NK-92 treated with Interleukin-12 subunit alpha and Interleukin-12 subunit beta, amount 100 ng/mL, for 24 hours (cell line): ENCODE measurements around the gene CENPT.

Experiments
- DNase-seq: peaks from one replicate; lab custom pipeline; 2025; lab: John Stamatoyannopoulos, UW

CENPT gene

GRCh38 chr16:67847064-67847861 lies at the start of gene CENPT:
TSS of gene CENPT (minus strand) at chr16:67847693. CDS start at chr16:67833859, 13,834 bp downstream.
- no peak for DNase-seq

DNA sequence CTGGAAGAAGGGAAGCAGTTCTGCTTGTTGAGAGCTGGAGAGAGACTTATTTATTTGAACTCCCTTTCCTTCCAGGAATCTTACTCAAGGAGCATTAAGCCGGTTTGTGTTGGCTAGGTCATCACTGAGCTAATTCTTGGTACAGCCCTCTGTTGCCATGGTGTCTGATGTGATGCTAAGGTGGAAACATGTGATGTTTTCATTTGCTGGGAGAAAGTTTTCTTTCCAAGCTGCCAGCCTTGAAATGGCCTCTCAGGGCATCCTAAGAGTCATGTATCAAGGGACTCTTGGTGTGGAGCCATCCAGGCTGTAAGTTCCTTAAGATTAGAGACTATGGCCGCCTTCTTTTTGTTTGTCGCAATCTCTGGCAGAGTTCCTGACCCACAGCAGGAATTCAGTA lies 49.7 kb upstream of the CENPT start:
- DNase-seq = no peak

GRCh38 chr16:67893743-67894399 lies 46.4 kb upstream of the CENPT start:
- no peak for DNase-seq

GRCh38 chr16:67892899-67893742 lies 45.6 kb upstream of the CENPT start, which contains the start of gene PSKH1:
TSS of gene PSKH1 (plus strand) at chr16:67893254. CDS start at chr16:67908750, 15,496 bp downstream.
- peak; percentile 90 for DNase-seq

- DNase-seq = no peak
These were observed 44.9 kb upstream of the CENPT start for GRCh38 chr16:67892375-67892774.

DNA sequence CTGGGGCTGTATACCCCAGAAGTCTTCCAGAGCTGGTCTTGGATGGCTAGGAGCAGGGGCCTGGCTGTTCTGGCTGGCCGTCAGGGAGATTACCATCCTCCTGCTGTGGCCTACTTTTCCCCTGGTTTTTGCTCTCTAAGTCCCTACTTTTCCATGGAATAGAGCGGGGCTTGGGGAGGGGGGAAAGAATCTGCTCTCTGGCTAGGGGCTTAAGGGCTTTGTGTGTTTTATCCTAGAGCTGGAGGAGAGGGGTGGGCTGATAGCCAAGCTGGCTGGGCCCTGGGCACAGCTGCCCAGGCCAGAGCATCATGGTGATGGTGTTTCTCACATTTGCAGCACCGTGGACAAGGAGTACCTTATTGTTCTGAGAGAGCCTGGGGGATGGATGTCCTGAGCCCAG lies 40.8 kb upstream of the CENPT start:
- no peak for DNase-seq

- no peak for DNase-seq
These were observed 38.9 kb upstream of the CENPT start for GRCh38 chr16:67886387-67886786.

DNA sequence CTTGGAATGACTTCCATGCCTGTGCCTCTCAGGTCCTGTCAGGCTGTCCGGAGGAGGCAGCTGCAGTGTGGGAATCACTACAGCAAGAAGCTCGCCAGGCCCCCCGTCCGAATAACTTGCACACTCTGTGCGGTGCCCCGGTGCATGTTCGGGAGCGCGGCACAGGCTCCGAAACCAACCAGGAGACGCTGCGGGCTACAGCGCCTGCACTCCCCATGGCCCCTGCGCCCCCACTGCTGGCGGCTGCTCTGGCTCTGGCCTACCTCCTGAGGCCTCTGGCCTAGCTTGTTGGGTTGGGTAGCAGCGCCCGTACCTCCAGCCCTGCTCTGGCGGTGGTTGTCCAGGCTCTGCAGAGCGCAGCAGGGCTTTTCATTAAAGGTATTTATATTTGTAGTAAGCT lies 38.5 kb upstream of the CENPT start:
- no peak for DNase-seq

DNA sequence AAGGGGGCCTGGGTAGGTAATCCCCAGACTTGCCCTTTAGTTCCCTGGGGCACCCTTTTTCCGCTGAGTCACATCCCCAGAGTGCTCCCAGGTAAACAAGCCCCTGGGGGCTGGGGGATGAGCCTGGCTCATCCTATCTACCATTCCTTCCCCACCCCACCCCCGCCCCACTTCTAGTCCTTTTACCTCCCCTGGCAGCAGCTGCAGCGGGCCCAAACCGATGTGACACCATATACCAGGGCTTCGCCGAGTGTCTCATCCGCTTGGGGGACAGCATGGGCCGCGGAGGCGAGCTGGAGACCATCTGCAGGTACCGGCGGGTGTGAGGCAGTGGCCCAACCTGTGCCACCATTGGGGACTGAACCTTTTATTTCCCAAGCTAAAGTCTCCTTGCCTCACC lies 38.1 kb upstream of the CENPT start:
- no peak for DNase-seq

DNA sequence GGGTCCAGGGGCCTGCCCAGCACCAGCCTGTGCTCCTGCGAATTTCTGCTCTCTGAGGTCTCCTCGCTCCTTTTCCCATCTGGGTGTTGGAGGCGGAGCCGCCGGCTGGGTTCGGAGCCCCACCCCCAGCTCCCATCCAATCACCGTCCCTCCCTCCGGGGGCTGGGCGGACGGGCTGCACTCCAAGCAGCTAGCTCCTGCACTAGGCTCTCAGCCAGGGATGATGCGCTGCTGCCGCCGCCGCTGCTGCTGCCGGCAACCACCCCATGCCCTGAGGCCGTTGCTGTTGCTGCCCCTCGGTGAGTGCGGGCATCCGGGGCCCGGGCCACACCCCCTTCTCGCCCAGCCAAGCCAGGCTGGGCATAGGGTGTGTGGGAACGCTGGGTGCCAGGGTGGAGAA lies 37.2 kb upstream of the CENPT start, which contains the start of gene NRN1L:
Gene NRN1L (plus strand): TSS at position 202 of the 400 bp plus-strand sequence. CDS start 19 bp downstream, at position 221.
- DNase-seq = no peak

- no peak for DNase-seq
These were observed 36.4 kb upstream of the CENPT start for GRCh38 chr16:67883872-67884261.

- no peak for DNase-seq
These were observed 35.8 kb upstream of the CENPT start for GRCh38 chr16:67883146-67883871.

DNA sequence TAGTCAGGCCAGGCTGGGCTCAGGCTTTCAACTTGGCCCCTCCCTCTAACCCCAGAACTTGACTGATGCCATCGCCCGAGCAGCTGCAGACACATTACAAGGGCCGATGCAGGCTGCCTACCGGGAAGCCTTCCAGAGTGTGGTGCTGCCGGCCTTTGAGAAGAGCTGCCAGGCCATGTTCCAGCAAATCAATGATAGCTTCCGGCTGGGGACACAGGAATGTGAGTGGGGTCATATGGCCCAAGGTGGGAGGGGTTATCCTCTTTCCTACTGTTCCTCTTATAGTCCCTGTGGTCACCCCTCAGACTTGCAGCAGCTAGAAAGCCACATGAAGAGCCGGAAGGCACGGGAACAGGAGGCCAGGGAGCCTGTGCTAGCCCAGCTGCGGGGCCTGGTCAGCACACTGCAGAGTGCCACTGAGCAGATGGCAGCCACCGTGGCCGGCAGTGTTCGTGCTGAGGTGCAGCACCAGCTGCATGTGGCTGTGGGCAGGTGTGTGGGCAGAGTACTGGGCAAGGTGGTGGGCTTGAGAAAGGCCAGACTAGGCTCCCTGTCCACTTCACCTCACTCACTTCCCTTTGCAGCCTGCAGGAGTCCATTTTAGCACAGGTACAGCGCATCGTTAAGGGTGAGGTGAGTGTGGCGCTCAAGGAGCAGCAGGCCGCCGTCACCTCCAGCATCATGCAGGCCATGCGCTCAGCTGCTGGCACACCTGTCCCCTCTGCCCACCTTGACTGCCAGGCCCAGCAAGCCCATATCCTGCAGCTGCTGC lies 35.1 kb upstream of the CENPT start:
- no peak for DNase-seq

GRCh38 chr16:67881621-67882161 lies 34.2 kb upstream of the CENPT start:
- no peak for DNase-seq

GRCh38 chr16:67880584-67880983 lies 33.1 kb upstream of the CENPT start:
- no peak for DNase-seq

GRCh38 chr16:67879936-67880335 lies 32.4 kb upstream of the CENPT start:
- no peak for DNase-seq

- DNase-seq = no peak
These were observed 32.0 kb upstream of the CENPT start for GRCh38 chr16:67879462-67879861.

- DNase-seq = no peak
These were observed 31.4 kb upstream of the CENPT start for GRCh38 chr16:67878846-67879245.

- DNase-seq = no peak
These were observed 30.7 kb upstream of the CENPT start for GRCh38 chr16:67878232-67878631.

- no peak for DNase-seq
These were observed 29.6 kb upstream of the CENPT start for GRCh38 chr16:67877064-67877463.

DNA sequence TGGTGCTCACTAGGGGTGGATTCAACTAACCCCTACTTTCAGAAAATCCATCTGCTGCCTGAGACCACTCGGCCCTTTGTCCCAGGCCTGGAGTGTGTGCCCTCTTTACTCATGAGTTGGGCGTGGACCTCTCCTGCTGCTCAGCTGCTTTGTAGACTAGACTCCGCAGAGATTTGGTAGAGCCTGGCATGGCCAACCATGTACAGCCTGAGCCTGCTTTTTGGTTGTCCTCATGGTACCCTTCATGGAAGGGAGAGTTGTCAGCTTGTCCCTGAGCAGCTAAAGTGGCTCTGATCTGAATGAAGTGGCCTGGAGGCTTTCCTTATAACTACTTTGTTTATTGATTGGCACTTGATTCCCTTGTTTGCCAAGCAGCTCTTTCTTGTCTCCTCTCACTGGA lies 26.9 kb upstream of the CENPT start:
- DNase-seq = no peak
